ENCODE data around the gene NRAP. TPM values are rescaled to one million over a fixed set of nuclear protein-coding genes. Genes with fewer than 3 reads are reported as not detected.

The NRAP gene
- total and polyA plus RNA-seq, 2 experiments from 2014 or later: not detected

DNA sequence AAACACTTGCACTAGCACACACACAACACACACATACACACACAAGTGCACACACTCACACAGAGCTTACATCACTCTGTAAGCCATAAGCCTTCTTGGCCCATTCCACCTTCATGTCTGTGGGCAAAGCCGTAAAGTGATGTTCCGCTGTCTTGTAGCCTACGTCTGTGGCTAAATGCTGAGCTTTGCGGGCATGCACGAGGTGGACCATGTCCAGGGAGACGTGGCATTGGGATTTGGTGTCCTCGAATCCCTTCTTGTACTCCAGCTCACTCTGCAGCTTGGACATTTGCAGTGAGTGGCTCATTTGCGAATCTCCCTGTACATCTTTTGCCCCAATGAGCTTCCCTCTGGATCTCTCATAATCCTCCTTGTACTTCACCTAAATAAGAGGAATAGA lies 42.0 kb downstream of the NRAP start:
- Histone ChIP-seq H3K27me3 (ENCODE audit: insufficient read depth) (no peaks in the 10 kb centered on the region), H3K4me2 (no peak overlapping the region), H3K27ac (ENCODE audit: low read depth) (no peak overlapping the region), H3K79me2 (replicated peaks; ENCODE audit: insufficient read depth) (no peaks in the 10 kb centered on the region), H3K36me3 (ENCODE audit: insufficient read depth) (no peaks in the 10 kb centered on the region), H4K20me1 (replicated peaks; ENCODE audit: insufficient read depth) (no peaks in the 10 kb centered on the region), H3K9me2 (ENCODE audit: insufficient read depth) (no peaks in the 10 kb centered on the region), H3K4me1 (ENCODE audit: insufficient read depth) (peaks cover 18% of the 10 kb centered on the region), H2AFZ (no peak overlapping the region), H3K4me3 (no peak overlapping the region), H3F3A (replicated peaks; ENCODE audit: low read depth) (no peaks in the 10 kb centered on the region)
- H3K27ac Mint-ChIP-seq: no peak overlapping the region
- TF ChIP-seq ZNF331 (CRISPR knock-in tag; IDR thresholded peaks at IDR 0.05; ENCODE audit: low read depth) (no peak), STAT1 (IDR thresholded peaks at IDR 0.05; ENCODE audit: unreplicated experiment) (no peak), NANOG (IDR thresholded peaks at IDR 0.05; ENCODE audit: borderline replicate concordance) (no peak), CREB1 (CRISPR knock-in tag; IDR thresholded peaks at IDR 0.05; ENCODE audit: low read depth) (no peak), EZH2phosphoT487 (IDR thresholded peaks at IDR 0.05; ENCODE audit: unreplicated experiment) (no peak), ZNF114 (CRISPR knock-in tag; IDR thresholded peaks at IDR 0.05) (no peak), EZH2 (IDR thresholded peaks at IDR 0.05; ENCODE audit: low read depth, unreplicated experiment) (no peak), JUNB (IDR thresholded peaks at IDR 0.05; ENCODE audit: unreplicated experiment) (no peak), POLR2AphosphoS5 (IDR thresholded peaks at IDR 0.05; ENCODE audit: low read depth) (no peak)
- TF ChIP-seq, protein P1, sequence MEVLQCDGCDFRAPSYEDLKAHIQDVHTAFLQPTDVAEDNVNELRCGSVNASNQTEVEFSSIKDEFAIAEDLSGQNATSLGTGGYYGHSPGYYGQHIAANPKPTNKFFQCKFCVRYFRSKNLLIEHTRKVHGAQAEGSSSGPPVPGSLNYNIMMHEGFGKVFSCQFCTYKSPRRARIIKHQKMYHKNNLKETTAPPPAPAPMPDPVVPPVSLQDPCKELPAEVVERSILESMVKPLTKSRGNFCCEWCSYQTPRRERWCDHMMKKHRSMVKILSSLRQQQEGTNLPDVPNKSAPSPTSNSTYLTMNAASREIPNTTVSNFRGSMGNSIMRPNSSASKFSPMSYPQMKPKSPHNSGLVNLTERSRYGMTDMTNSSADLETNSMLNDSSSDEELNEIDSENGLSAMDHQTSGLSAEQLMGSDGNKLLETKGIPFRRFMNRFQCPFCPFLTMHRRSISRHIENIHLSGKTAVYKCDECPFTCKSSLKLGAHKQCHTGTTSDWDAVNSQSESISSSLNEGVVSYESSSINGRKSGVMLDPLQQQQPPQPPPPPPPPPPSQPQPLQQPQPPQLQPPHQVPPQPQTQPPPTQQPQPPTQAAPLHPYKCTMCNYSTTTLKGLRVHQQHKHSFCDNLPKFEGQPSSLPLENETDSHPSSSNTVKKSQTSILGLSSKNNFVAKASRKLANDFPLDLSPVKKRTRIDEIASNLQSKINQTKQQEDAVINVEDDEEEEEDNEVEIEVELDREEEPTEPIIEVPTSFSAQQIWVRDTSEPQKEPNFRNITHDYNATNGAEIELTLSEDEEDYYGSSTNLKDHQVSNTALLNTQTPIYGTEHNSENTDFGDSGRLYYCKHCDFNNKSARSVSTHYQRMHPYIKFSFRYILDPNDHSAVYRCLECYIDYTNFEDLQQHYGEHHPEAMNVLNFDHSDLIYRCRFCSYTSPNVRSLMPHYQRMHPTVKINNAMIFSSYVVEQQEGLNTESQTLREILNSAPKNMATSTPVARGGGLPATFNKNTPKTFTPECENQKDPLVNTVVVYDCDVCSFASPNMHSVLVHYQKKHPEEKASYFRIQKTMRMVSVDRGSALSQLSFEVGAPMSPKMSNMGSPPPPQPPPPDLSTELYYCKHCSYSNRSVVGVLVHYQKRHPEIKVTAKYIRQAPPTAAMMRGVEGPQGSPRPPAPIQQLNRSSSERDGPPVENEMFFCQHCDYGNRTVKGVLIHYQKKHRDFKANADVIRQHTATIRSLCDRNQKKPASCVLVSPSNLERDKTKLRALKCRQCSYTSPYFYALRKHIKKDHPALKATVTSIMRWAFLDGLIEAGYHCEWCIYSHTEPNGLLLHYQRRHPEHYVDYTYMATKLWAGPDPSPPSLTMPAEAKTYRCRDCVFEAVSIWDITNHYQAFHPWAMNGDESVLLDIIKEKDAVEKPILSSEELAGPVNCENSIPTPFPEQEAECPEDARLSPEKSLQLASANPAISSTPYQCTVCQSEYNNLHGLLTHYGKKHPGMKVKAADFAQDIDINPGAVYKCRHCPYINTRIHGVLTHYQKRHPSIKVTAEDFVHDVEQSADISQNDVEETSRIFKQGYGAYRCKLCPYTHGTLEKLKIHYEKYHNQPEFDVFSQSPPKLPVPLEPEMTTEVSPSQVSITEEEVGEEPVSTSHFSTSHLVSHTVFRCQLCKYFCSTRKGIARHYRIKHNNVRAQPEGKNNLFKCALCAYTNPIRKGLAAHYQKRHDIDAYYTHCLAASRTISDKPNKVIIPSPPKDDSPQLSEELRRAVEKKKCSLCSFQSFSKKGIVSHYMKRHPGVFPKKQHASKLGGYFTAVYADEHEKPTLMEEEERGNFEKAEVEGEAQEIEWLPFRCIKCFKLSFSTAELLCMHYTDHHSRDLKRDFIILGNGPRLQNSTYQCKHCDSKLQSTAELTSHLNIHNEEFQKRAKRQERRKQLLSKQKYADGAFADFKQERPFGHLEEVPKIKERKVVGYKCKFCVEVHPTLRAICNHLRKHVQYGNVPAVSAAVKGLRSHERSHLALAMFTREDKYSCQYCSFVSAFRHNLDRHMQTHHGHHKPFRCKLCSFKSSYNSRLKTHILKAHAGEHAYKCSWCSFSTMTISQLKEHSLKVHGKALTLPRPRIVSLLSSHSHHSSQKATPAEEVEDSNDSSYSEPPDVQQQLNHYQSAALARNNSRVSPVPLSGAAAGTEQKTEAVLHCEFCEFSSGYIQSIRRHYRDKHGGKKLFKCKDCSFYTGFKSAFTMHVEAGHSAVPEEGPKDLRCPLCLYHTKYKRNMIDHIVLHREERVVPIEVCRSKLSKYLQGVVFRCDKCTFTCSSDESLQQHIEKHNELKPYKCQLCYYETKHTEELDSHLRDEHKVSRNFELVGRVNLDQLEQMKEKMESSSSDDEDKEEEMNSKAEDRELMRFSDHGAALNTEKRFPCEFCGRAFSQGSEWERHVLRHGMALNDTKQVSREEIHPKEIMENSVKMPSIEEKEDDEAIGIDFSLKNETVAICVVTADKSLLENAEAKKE (CRISPR knock-in tag; IDR thresholded peaks at IDR 0.05): no peak
- TF ChIP-seq, protein P2, sequence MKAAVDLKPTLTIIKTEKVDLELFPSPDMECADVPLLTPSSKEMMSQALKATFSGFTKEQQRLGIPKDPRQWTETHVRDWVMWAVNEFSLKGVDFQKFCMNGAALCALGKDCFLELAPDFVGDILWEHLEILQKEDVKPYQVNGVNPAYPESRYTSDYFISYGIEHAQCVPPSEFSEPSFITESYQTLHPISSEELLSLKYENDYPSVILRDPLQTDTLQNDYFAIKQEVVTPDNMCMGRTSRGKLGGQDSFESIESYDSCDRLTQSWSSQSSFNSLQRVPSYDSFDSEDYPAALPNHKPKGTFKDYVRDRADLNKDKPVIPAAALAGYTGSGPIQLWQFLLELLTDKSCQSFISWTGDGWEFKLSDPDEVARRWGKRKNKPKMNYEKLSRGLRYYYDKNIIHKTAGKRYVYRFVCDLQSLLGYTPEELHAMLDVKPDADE (IDR thresholded peaks at IDR 0.05): no peak
- no peaks in the 10 kb centered on the region for H3K9me3 Mint-ChIP-seq
- DNase-seq (ENCODE audit: low spot score) (no peak), ATAC-seq (no peak)
- H3K36me3 Mint-ChIP-seq (ENCODE audit: low read depth): no peaks in the 10 kb centered on the region
- H3K27me3 Mint-ChIP-seq (ENCODE audit: insufficient read depth, low read depth, poor library complexity): peaks cover 9% of the 10 kb centered on the region
- H3K4me3 Mint-ChIP-seq: no peak overlapping the region
- H3K4me1 Mint-ChIP-seq: peaks cover 42% of the 10 kb centered on the region

Measured in GM23338 (cell line).